Neural cell (in vitro differentiated cells): ENCODE results near the gene SRP14.

ENCODE experiments used
- EP300 ChIP-seq: fragments of 450-650 bp; conservative IDR thresholded peaks from 2 replicates; pipeline ENCODE4 v1.6.1; 2014; ENCODE audit warnings: antibody characterized with exemption, mild to moderate bottlenecking, moderate library complexity; ENCODE audit not compliant: poor library complexity, severe bottlenecking
- EZH2 ChIP-seq: fragments of 200-600, 300-800 bp; shearing (Covaris generic), sonication (generic); IDR thresholded peaks from 2 replicates; pipeline ENCODE4 v1.6.1; 2014; ENCODE audit warnings: antibody characterized with exemption, low read length, borderline replicate concordance, mild to moderate bottlenecking; ENCODE audit not compliant: insufficient read depth, poor library complexity, severe bottlenecking
- POLR2AphosphoS5 ChIP-seq: IDR thresholded peaks from 2 replicates; pipeline ENCODE4 v1.6.1; 2012
- RAD21 ChIP-seq: fragments of 450-650 bp; conservative IDR thresholded peaks from 2 replicates; pipeline ENCODE4 v1.6.1; 2014; ENCODE audit warnings: antibody characterized with exemption, mild to moderate bottlenecking, moderate library complexity
- TF ChIP-seq, protein P1 (sequence below): fragments of 450-650 bp; IDR thresholded peaks from 2 replicates; pipeline ENCODE4 v1.5.1; 2014; ENCODE audit warnings: antibody characterized with exemption, mild to moderate bottlenecking, moderate library complexity; ENCODE audit not compliant: poor library complexity, severe bottlenecking

DNA sequence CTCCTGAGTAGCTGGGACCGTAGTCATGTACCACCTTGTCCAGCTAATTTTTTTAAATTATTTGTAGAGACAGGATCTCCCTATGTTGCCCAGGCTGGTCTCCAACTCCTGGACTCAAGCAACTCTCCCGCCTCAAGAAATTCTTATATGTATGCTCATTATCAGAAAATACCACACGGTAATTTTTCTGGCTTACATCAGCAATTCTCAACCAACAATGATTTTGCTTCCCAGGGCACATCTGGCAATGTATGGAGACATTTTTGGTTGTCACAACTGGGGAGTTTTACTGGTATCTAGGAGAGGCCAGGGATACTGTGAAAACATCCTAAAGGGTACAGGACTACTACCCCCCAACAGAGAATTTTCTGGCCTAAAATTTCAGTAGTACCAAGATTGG is 10.8 kb downstream of the SRP14 start:
- TF ChIP-seq, protein P1, sequence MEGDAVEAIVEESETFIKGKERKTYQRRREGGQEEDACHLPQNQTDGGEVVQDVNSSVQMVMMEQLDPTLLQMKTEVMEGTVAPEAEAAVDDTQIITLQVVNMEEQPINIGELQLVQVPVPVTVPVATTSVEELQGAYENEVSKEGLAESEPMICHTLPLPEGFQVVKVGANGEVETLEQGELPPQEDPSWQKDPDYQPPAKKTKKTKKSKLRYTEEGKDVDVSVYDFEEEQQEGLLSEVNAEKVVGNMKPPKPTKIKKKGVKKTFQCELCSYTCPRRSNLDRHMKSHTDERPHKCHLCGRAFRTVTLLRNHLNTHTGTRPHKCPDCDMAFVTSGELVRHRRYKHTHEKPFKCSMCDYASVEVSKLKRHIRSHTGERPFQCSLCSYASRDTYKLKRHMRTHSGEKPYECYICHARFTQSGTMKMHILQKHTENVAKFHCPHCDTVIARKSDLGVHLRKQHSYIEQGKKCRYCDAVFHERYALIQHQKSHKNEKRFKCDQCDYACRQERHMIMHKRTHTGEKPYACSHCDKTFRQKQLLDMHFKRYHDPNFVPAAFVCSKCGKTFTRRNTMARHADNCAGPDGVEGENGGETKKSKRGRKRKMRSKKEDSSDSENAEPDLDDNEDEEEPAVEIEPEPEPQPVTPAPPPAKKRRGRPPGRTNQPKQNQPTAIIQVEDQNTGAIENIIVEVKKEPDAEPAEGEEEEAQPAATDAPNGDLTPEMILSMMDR: no peak
- TF ChIP-seq EP300 (no peak), RAD21 (no peak), POLR2AphosphoS5 (no peak), EZH2 (no peak)
